Neural crest cell (in vitro differentiated cells): ENCODE results near the gene GSTM2. TPM values are rescaled to one million over a fixed set of nuclear protein-coding genes. Genes with fewer than 3 reads are reported as not detected.
"Not testable (repeated sequence)": the region's sequence is repeated elsewhere in the genome, so short reads cannot be mapped to it uniquely, and the experiment has no call there.

Source experiments
- DNase-seq: peaks from one replicate; pipeline ENCODE4 v3.0.0; 2021; ENCODE audit warnings: low read depth, mixed read lengths, low spot score
- H3K27ac Mint-ChIP-seq: one replicate; pipeline ENCODE4 v1.8.0; 2021; ENCODE audit warnings: mild to moderate bottlenecking, mixed read lengths; ENCODE audit not compliant: unreplicated experiment
- H3K27me3 Mint-ChIP-seq: 2 replicates; pipeline ENCODE4 v1.8.0; 2021; ENCODE audit warnings: low read depth, mild to moderate bottlenecking, mixed read lengths
- H3K36me3 Mint-ChIP-seq: 2 replicates; pipeline ENCODE4 v1.8.0; 2021; ENCODE audit warnings: low read depth, mild to moderate bottlenecking, mixed read lengths
- H3K4me1 Mint-ChIP-seq: 2 replicates; pipeline ENCODE4 v1.8.0; 2021; ENCODE audit warnings: mixed read lengths
- H3K4me3 Mint-ChIP-seq: one replicate; pipeline ENCODE4 v1.8.0; 2021; ENCODE audit warnings: mild to moderate bottlenecking, mixed read lengths
- H3K9me3 Mint-ChIP-seq: 2 replicates; pipeline ENCODE4 v1.8.0; 2021; ENCODE audit warnings: mixed read lengths
- total RNA-seq: library from RNA; stranded (reverse); gene quantifications from 2 replicates; pipeline ENCODE4 v1.2.1, GENCODE V29; 2021
- TF ChIP-seq, protein P1 (sequence below): fragments of 200-600 bp; sonication (generic); conservative IDR thresholded peaks from 2 replicates; pipeline ENCODE4 v1.5.0; 2021; ENCODE audit warnings: antibody characterized with exemption, mild to moderate bottlenecking

The GSTM2 gene
- total RNA-seq, 1 donor from 2014 or later, result 43.7 TPM

DNA sequence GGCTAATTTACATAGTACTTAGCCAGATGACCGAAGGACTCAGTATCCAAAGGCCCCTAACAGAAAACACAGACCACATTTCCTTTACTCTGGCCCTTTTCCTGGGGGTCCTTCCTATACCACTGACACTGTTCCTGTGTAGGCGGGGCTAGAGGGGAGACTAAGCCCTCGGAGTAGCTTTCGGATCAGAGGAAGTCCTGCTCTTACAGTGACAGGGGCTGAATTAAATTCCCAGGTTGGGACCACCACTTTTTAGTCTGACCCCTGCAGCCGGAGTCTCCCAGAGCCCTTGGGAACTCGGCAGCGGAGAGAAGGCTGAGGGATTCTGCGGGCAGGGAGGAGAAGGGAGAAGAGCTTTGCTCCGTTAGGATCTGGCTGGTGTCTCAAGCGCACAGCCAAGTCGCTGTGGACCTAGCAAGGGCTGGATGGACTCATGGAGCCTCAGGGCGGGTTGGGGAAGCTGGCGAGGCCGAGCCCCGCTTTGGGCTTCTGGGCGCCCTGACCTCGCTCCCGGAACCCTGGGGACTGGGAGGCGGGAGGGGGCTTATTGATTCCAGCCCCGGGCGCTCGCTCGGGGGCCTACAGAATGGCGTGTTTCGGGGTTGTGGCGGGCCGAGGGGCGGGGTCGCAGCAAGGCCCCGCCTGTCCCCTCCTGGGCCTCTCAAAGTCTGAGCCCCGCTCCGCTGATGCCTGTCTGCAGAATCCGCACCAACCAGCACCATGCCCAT lies 43.9 kb downstream of the GSTM2 start, which contains the start of gene GSTM5:
Gene GSTM5 (plus strand): TSS at position 659 of the 728 bp plus-strand sequence. CDS start 62 bp downstream, at position 721.
- not testable (repeated sequence) for H3K27me3 Mint-ChIP-seq, DNase-seq, H3K36me3 Mint-ChIP-seq, H3K4me3 Mint-ChIP-seq, H3K27ac Mint-ChIP-seq, H3K4me1 Mint-ChIP-seq
- peaks cover 11% of the 10 kb centered on the region for H3K9me3 Mint-ChIP-seq

DNA sequence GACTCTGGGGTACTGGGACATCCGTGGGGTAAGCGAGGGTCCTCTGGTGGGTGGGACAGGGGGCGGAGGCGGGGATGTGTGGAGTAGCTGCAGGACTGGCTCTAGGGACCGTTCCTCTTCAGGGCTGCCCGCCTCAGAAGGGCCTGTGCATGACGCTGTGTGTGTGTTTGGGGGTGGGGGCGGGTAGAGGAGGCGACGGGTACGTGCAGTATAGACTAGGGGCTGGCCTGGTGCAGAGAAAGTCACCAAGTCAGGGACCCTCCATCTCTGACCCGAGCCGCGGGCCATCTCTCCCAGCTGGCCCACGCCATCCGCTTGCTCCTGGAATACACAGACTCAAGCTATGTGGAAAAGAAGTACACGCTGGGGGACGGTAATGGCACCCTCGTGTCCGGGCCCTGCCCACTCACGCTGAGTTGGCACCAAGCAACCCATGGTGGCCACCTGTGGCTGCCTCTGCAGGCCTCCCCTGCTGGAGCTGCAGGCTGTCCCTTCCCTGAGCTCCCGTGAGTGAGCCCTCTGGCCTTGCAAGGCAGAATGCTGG lies 44.5 kb downstream of the GSTM2 start:
- DNase-seq, result no peak
- H3K36me3 Mint-ChIP-seq, result peaks cover 6% of the 10 kb centered on the region
- TF ChIP-seq, protein P1, sequence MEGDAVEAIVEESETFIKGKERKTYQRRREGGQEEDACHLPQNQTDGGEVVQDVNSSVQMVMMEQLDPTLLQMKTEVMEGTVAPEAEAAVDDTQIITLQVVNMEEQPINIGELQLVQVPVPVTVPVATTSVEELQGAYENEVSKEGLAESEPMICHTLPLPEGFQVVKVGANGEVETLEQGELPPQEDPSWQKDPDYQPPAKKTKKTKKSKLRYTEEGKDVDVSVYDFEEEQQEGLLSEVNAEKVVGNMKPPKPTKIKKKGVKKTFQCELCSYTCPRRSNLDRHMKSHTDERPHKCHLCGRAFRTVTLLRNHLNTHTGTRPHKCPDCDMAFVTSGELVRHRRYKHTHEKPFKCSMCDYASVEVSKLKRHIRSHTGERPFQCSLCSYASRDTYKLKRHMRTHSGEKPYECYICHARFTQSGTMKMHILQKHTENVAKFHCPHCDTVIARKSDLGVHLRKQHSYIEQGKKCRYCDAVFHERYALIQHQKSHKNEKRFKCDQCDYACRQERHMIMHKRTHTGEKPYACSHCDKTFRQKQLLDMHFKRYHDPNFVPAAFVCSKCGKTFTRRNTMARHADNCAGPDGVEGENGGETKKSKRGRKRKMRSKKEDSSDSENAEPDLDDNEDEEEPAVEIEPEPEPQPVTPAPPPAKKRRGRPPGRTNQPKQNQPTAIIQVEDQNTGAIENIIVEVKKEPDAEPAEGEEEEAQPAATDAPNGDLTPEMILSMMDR, result no peak
- peaks cover 8% of the 10 kb centered on the region for H3K9me3 Mint-ChIP-seq
- no peak overlapping the region for H3K27ac Mint-ChIP-seq
- no peaks in the 10 kb centered on the region for H3K27me3 Mint-ChIP-seq
- peaks cover 7% of the 10 kb centered on the region for H3K4me1 Mint-ChIP-seq
- no peak overlapping the region for H3K4me3 Mint-ChIP-seq

GRCh38 chr1:109713636-109714035 lies 45.8 kb downstream of the GSTM2 start:
- H3K27me3 Mint-ChIP-seq, result no peaks in the 10 kb centered on the region
- TF ChIP-seq, protein P1, result no peak
- peaks cover 6% of the 10 kb centered on the region for H3K36me3 Mint-ChIP-seq
- no peak for DNase-seq
- H3K4me3 Mint-ChIP-seq, result no peak overlapping the region
- peaks cover 7% of the 10 kb centered on the region for H3K4me1 Mint-ChIP-seq
- H3K27ac Mint-ChIP-seq, result no peak overlapping the region
- peaks cover 5% of the 10 kb centered on the region for H3K9me3 Mint-ChIP-seq

DNA sequence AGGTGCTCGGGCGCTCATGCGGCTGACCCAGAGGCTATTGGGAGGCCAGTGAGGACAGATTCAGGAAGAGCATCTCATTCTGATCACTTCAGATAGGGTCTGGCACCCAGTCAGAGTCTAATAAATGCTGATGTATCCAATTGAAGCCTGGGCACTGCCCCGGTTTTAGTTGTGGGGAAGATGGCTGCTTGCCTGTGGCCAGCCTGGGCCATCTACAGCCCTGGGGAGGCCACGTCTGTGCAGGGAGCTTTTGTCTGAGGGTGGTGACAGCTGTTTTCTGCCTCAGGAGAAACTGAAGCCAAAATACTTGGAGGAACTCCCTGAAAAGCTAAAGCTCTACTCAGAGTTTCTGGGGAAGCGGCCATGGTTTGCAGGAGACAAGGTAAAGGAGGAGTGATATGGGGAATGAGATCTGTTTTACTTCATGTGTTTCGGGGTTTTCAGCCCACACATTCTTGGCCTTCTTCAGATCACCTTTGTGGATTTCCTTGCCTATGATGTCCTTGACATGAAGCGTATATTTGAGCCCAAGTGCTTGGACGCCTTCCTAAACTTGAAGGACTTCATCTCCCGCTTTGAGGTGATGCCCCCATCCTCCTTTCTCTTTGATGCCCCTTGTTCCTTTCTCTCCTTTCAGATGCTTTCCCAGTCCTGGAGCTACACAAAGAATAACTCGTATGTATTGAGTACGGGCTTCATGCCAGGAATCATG lies 47.0 kb downstream of the GSTM2 start:
- no peaks in the 10 kb centered on the region for H3K27me3 Mint-ChIP-seq
- H3K9me3 Mint-ChIP-seq, result no peaks in the 10 kb centered on the region
- H3K4me3 Mint-ChIP-seq, result no peak overlapping the region
- TF ChIP-seq, protein P1, result no peak
- no peak for DNase-seq
- peaks cover 12% of the 10 kb centered on the region for H3K4me1 Mint-ChIP-seq
- H3K27ac Mint-ChIP-seq, result no peak overlapping the region
- no peaks in the 10 kb centered on the region for H3K36me3 Mint-ChIP-seq

- Mint-ChIP-seq H3K27me3 (no peaks in the 10 kb centered on the region), H3K36me3 (no peaks in the 10 kb centered on the region), H3K4me3 (no peak overlapping the region), H3K27ac (no peak overlapping the region), H3K9me3 (no peaks in the 10 kb centered on the region), H3K4me1 (peaks cover 12% of the 10 kb centered on the region)
- DNase-seq, result no peak
- TF ChIP-seq, protein P1, result no peak
Observed at GRCh38 chr1:109716121-109716520, 48.3 kb downstream of the GSTM2 start.
